Aorta (tissue), 5 donors: ENCODE results near the gene BANK1. TPM values are rescaled to one million over a fixed set of nuclear protein-coding genes. Genes with fewer than 3 reads are reported as not detected.

ENCODE experiments used
- ATAC-seq: fragments of 200-7000 bp; cut with Tn5 transposase; one replicate; pipeline ENCODE4 v1.9.1; 2022; ENCODE audit warnings: moderate library complexity; ENCODE audit not compliant: low FRiP score
- DNase-seq, 2 donors: peaks; one replicate each; pipeline ENCODE4 v3.0.0-alpha.2; 2020
- H3K27ac ChIP-seq, 2 donors: one replicate each; pipeline ENCODE4 v1.5.1; 2013; ENCODE audit warnings: low read length in 2 of 2, mild to moderate bottlenecking in 2 of 2, moderate library complexity in 2 of 2, control low read depth in 1 of 2, inconsistent platforms in 1 of 2, low read depth in 1 of 2
- H3K27me3 ChIP-seq, 2 donors: one replicate each; pipeline ENCODE4 v1.6.1; 2013; ENCODE audit warnings: control low read depth in 1 of 2, low read length in 1 of 2, mild to moderate bottlenecking in 1 of 2, moderate library complexity in 1 of 2; ENCODE audit not compliant: insufficient read depth in 2 of 2, control insufficient read depth in 1 of 2
- H3K36me3 ChIP-seq, 2 donors: one replicate each; pipeline ENCODE4 v1.6.1; 2013; ENCODE audit warnings: control low read depth in 1 of 2, low read length in 1 of 2, mild to moderate bottlenecking in 1 of 2; ENCODE audit not compliant: insufficient read depth in 2 of 2, control insufficient read depth in 1 of 2
- H3K4me1 ChIP-seq, 2 donors: one replicate each; pipeline ENCODE4 v1.6.1; 2013; ENCODE audit warnings: low read length in 2 of 2, control low read depth in 1 of 2, mild to moderate bottlenecking in 1 of 2, moderate library complexity in 1 of 2; ENCODE audit not compliant: insufficient read depth in 2 of 2, control insufficient read depth in 1 of 2
- H3K4me3 ChIP-seq, 2 donors: one replicate each; pipeline ENCODE4 v1.5.1; 2013; ENCODE audit warnings: low read length in 2 of 2, control low read depth in 1 of 2, mild to moderate bottlenecking in 1 of 2
- H3K9me3 ChIP-seq: one replicate; pipeline ENCODE4 v1.6.1; 2013; ENCODE audit warnings: mild to moderate bottlenecking, low read length; ENCODE audit not compliant: control insufficient read depth
- WGBS, 2 donors: extraction: QIAGEN DNeasy Blood & Tissue Kit; methylation state at CpG; one replicate each; pipeline ENCODE4 v1.1.7; 2013; 5-methylcytosine and 5-hydroxymethylcytosine counted together
- intact Hi-C, 2 donors: fragments of 100-400 bp; cut with DNase I; formaldehyde crosslinking; loops; one replicate each; pipeline versions ENCODE4 v1.14.2 to v1.15.0; 2022
- polyA plus RNA-seq, 2 donors: library from polyadenylated mRNA; stranded (reverse); fragments of 200-250 nt; gene quantifications; one replicate each; pipeline ENCODE4 v1.2.3, GENCODE V29; 2013
- total RNA-seq, 2 donors: library from RNA; stranded (reverse); fragmentation: NEBNext Ultra II Directional; extraction: Animal tissue kit (Norgen Biotek cat#: 25700); gene quantifications; one replicate each; pipeline ENCODE4 v1.2.1, GENCODE V29; 2021
- donor health status: healthy with polysubstance abuse.
- donor health status: Bipolar disorder and iron deficiency.
- donor health status: DM: no; HTN: no; CAD: no.
- donor health status: DM: no; HTN: no; CAD: no.
- donor health status: DM: yes; HTN: yes; CAD: no.

Gene BANK1
- total and polyA plus RNA-seq, 4 donors: 0.05 to 1.8 (median 1.2) TPM

- Histone ChIP-seq H3K27me3 (no peaks in the 10 kb centered on the region), H3K4me3 (no peak overlapping the region), H3K9me3 (no peaks in the 10 kb centered on the region), H3K4me1 (no peaks in the 10 kb centered on the region), H3K27ac (no peak overlapping the region), H3K36me3 (no peaks in the 10 kb centered on the region)
- intact Hi-C loops: no loop called here
- 55 to 59% methylated on average over 1 of the region's 1 CpG for WGBS, 2 donors
- DNase-seq (no peak), ATAC-seq (no peak)
These were observed 4.3 kb downstream of the BANK1 start for GRCh38 chr4:101794806-101795205.

GRCh38 chr4:101795704-101796103 is 5.2 kb downstream of the BANK1 start:
- intact Hi-C loops: no loop called here
- Histone ChIP-seq H3K27me3 (no peaks in the 10 kb centered on the region), H3K9me3 (no peaks in the 10 kb centered on the region), H3K27ac (no peak overlapping the region), H3K36me3 (no peaks in the 10 kb centered on the region), H3K4me3 (no peak overlapping the region), H3K4me1 (no peaks in the 10 kb centered on the region)
- DNase-seq: no peak
- ATAC-seq: no peak

GRCh38 chr4:101801958-101802357 is 11.4 kb downstream of the BANK1 start:
- ATAC-seq (no peak), DNase-seq (no peak)
- H3K9me3 ChIP-seq: no peaks in the 10 kb centered on the region
- no peaks in the 10 kb centered on the region for H3K27me3 ChIP-seq
- H3K4me3 ChIP-seq: no peak overlapping the region
- intact Hi-C loops: no loop called here
- no peaks in the 10 kb centered on the region for H3K36me3 ChIP-seq
- no peak overlapping the region for H3K27ac ChIP-seq
- WGBS, 2 donors: 71 to 78% methylated on average over 3 of the region's 3 CpGs
- H3K4me1 ChIP-seq: no peaks in the 10 kb centered on the region

GRCh38 chr4:101806914-101807313 is 16.4 kb downstream of the BANK1 start:
- no peak for ATAC-seq
- H3K27me3 ChIP-seq: no peaks in the 10 kb centered on the region
- no peaks in the 10 kb centered on the region for H3K9me3 ChIP-seq
- no peaks in the 10 kb centered on the region for H3K36me3 ChIP-seq
- H3K27ac ChIP-seq: no peak overlapping the region
- intact Hi-C loops: no loop called here
- no peak for DNase-seq
- H3K4me1 ChIP-seq: no peaks in the 10 kb centered on the region
- WGBS, 2 donors: 18 to 23% methylated on average over 2 of the region's 2 CpGs
- H3K4me3 ChIP-seq: no peak overlapping the region

- 34 to 35% methylated on average over 2 of the region's 2 CpGs for WGBS, 2 donors
These were observed 16.8 kb downstream of the BANK1 start for GRCh38 chr4:101807351-101807750.

GRCh38 chr4:101813604-101814003 is 23.1 kb downstream of the BANK1 start:
- ATAC-seq: no peak
- Histone ChIP-seq H3K4me1 (no peaks in the 10 kb centered on the region), H3K4me3 (no peak overlapping the region), H3K27ac (no peak overlapping the region), H3K27me3 (no peaks in the 10 kb centered on the region), H3K9me3 (no peaks in the 10 kb centered on the region), H3K36me3 (no peaks in the 10 kb centered on the region)
- DNase-seq: no peak
- WGBS, 2 donors: 94 to 95% methylated on average over 5 of the region's 5 CpGs
- intact Hi-C loops: no loop called here

More at GRCh38 chr4:101807351-101807750, 16.8 kb downstream of the BANK1 start:
- no peak overlapping the region for H3K27ac ChIP-seq
- no peaks in the 10 kb centered on the region for H3K9me3 ChIP-seq
- H3K27me3 ChIP-seq: no peaks in the 10 kb centered on the region
- H3K4me1 ChIP-seq: no peaks in the 10 kb centered on the region
- H3K4me3 ChIP-seq: no peak overlapping the region
- intact Hi-C loops: no loop called here
- DNase-seq: no peak
- no peak for ATAC-seq
- H3K36me3 ChIP-seq: no peaks in the 10 kb centered on the region

GRCh38 chr4:101818362-101818761 is 27.8 kb downstream of the BANK1 start:
- no peak for DNase-seq
- Histone ChIP-seq H3K4me1 (no peaks in the 10 kb centered on the region), H3K4me3 (no peak overlapping the region), H3K27me3 (no peaks in the 10 kb centered on the region), H3K9me3 (no peaks in the 10 kb centered on the region), H3K27ac (no peak overlapping the region), H3K36me3 (no peaks in the 10 kb centered on the region)
- intact Hi-C loops: no loop called here
- no peak for ATAC-seq
- WGBS, 2 donors: 33 to 50% methylated on average over 2 of the region's 2 CpGs

- no peak for DNase-seq
- no peak for ATAC-seq
- H3K9me3 ChIP-seq: no peaks in the 10 kb centered on the region
- WGBS, 2 donors: 59 to 66% methylated on average over 2 of the region's 2 CpGs
- H3K4me1 ChIP-seq: no peaks in the 10 kb centered on the region
- intact Hi-C loops: no loop called here
- H3K27me3 ChIP-seq: no peaks in the 10 kb centered on the region
- no peaks in the 10 kb centered on the region for H3K36me3 ChIP-seq
- H3K4me3 ChIP-seq: no peak overlapping the region
- no peak overlapping the region for H3K27ac ChIP-seq
These were observed 33.3 kb downstream of the BANK1 start for GRCh38 chr4:101823864-101824263.

GRCh38 chr4:101824500-101824899 is 34.0 kb downstream of the BANK1 start:
- intact Hi-C loops: no loop called here
- no peaks in the 10 kb centered on the region for H3K9me3 ChIP-seq
- ATAC-seq (no peak), DNase-seq (no peak)
- no peaks in the 10 kb centered on the region for H3K36me3 ChIP-seq
- no peak overlapping the region for H3K27ac ChIP-seq
- no peaks in the 10 kb centered on the region for H3K4me1 ChIP-seq
- no peak overlapping the region for H3K4me3 ChIP-seq
- H3K27me3 ChIP-seq: no peaks in the 10 kb centered on the region
